ENCODE measurements around the gene TCEAL4. TPM values are rescaled to one million over a fixed set of nuclear protein-coding genes. Genes with fewer than 3 reads are reported as not detected.

Gene TCEAL4
- total RNA-seq: 31.9 and 32.8 TPM in 2 replicates

DNA sequence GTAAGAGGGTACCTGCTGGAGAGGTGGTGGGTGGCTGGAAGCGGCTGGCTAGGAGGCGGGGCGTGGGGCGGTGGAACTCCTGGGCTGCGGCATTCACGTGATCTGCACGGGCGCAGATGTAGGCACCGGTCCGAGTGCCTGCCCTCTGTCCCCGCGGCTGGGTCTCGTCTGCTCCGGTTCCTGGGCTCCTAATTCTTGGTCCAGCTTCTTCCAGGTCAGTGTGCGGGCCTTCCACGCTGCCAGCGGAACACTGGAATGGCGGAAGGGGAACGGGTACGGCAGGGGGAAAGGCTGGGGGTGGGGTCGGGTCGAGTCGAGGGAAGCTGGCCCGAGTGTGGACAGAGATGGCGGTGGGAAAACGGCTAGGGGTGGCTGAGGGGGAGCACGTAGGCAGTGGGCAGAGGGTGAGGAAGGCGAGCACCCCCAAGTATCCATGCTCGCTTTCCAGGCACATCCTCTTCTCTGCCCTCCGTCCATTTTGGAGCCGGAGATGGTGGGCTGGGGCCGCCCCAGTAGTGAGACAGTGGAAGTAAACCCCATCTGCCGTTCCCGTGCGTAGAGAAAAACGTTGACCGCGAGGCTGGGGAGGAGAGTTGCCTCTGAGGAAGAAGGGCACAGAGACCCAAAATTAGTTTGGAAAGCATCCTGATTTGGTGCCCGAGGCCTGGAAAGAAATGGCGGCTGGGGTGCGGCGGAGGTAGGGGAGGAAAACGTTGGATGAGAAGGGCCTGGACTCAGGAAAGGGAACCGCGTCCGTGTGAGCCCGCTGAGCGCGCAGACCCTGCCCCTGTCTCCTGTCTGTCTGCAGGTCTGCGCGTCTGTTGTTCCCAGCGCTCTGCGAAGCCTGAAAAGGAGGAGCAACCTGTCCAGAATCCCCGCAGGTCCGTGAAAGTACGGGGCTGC lies at the start of gene TCEAL4:
TSS of gene TCEAL4 (plus strand) at position 105 of the 903 bp plus-strand sequence. CDS start 1,161 bp downstream, outside the sequence.

DNA sequence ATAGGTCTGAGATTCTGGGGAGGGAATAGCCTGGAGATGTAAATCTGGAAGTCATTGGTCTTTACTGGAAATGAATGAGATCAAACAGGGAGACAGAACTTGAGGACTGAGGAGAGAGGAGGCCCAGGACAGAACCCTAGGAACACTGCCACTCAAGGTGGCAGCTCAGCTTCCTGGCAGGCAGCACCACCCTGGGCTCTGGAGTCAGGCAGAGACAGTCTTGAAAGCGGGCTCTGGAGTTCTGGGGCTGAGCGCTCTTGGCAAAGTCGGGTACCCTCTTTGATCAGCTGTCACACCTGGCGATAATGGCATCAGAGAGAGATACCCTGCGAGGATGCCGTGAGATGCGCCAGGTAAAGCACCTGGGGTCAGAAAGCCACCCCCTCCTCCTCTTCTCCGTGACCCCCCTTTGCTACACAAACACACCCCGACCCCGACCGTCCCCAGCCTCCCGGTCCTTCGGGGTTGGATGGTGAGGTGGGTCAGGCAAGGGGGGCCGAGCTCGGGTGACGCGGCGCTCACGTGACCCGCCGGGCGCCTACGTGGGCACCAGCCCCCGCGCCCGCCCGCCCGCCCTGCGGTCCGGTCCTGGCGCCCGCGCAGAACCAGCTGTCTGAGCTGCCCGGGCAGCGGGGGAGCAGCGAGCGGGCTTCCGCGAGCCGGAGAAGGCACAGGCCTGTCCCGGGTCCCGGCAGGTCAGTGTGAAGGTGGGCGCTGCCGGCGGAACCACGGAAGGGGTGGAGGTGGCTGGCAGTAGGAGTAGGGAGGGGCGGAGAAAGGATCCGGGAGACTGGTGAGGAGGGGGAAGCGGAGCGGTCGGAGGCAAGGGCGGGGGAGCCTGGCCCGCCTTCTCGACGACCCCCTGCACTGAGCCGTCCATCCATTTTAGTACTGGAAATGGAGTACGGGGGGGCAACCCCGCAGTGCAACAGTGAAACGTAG lies 22.3 kb downstream of the TCEAL4 start, which contains the start of gene TCEAL3:
TSS of gene TCEAL3 (plus strand) at position 600 of the 942 bp plus-strand sequence. CDS start 1,102 bp downstream, outside the sequence.

GRCh38 chrX:103628386-103629317 lies 43.3 kb downstream of the TCEAL4 start, which contains the start of gene TCEAL1:
TCEAL1 (plus strand) TSS chrX:103628975; CDS start chrX:103629917, 942 bp downstream.

Other genes with a start within 250 kb of the TCEAL4 start
- 79.0 and 99.5 TPM in 2 replicates for gene TCEAL9, start 229.0 kb upstream of the TCEAL4 start, total RNA-seq
- gene BEX3, start 209.0 kb upstream of the TCEAL4 start, total RNA-seq: 198 and 228 TPM in 2 replicates
- gene RAB40A, start 66.0 kb upstream of the TCEAL4 start, total RNA-seq: 0.14 TPM in 1 of 2 replicates, not detected in the other
- gene TCEAL3, start 22.4 kb downstream of the TCEAL4 start, total RNA-seq: 12.0 and 12.3 TPM in 2 replicates
- gene TCEAL1, start 43.5 kb downstream of the TCEAL4 start, total RNA-seq: 10.3 and 15.7 TPM in 2 replicates
- gene MORF4L2, start 101.2 kb downstream of the TCEAL4 start, total RNA-seq: 309 and 319 TPM in 2 replicates
- gene TMEM31, start 125.4 kb downstream of the TCEAL4 start, total RNA-seq: not detected in 2 replicates
- not detected in 2 replicates for gene PLP1, start 191.3 kb downstream of the TCEAL4 start, total RNA-seq
- gene RAB9B, start 246.7 kb downstream of the TCEAL4 start, total RNA-seq: 0.07 and 0.19 TPM in 2 replicates

All from airway epithelial cell (primary cell).